IMR-90 (cell line): ENCODE measurements around the gene ZW10. TPM values are rescaled to one million over a fixed set of nuclear protein-coding genes. Genes with fewer than 3 reads are reported as not detected.

Experiments used
- ATAC-seq: fragments of 200-7000 bp; cut with Tn5 transposase; 2 replicates; pipeline ENCODE4 v1.9.1; 2020; ENCODE audit warnings: low read depth, mild to moderate bottlenecking, moderate library complexity
- BruUV-seq: library from RNA; stranded (reverse); fragments of 400-500 nt; replicated peaks from 2 replicates; lab custom pipeline; 2021; lab: Mats Ljungman, UMichigan
- CTCF ChIA-PET: fragments of 300-600 bp; formaldehyde crosslinking; extraction: SDS; loops from one replicate; lab custom pipeline; 2021; ENCODE audit warnings: antibody characterized with exemption; lab: Yijun Ruan, JAX
- POLR2A ChIA-PET: fragments of 300-600 bp; sonication (Branson Sonifier 250); formaldehyde crosslinking; loops from one replicate; lab custom pipeline; 2022; ENCODE audit warnings: antibody characterized with exemption; ENCODE audit not compliant: unreplicated experiment; lab: Charles Lee
- DNase-seq: peaks from one replicate; pipeline ENCODE4 v3.0.0; 2013
- H2AFZ ChIP-seq: replicated peaks from 2 replicates; pipeline ENCODE3; 2013; ENCODE audit warnings: low read length, mild to moderate bottlenecking; ENCODE audit not compliant: poor library complexity
- H2AK5ac ChIP-seq: 2 replicates; pipeline ENCODE4 v1.6.1; 2013; ENCODE audit warnings: low read depth, low read length, inconsistent platforms
- H2AK9ac ChIP-seq: replicated peaks from 2 replicates; pipeline ENCODE3; 2013; ENCODE audit warnings: mild to moderate bottlenecking, low read depth, low read length, moderate library complexity; ENCODE audit not compliant: poor library complexity
- H2BK120ac ChIP-seq: 2 replicates; pipeline ENCODE4 v1.6.1; 2013; ENCODE audit warnings: low read depth, low read length, inconsistent platforms
- H2BK15ac ChIP-seq: 3 replicates; pipeline ENCODE4 v1.6.1; 2013; ENCODE audit warnings: low read depth, low read length, inconsistent platforms
- H2BK20ac ChIP-seq: 2 replicates; pipeline ENCODE4 v1.6.1; 2013; ENCODE audit warnings: low read depth, mild to moderate bottlenecking, inconsistent platforms, low read length, moderate library complexity
- H2BK5ac ChIP-seq: 2 replicates; pipeline ENCODE4 v1.6.1; 2013; ENCODE audit warnings: mild to moderate bottlenecking, low read depth, low read length, inconsistent platforms; ENCODE audit not compliant: poor library complexity, severe bottlenecking
- H3K14ac ChIP-seq: replicated peaks from 2 replicates; pipeline ENCODE4 v1.6.1; 2013; ENCODE audit warnings: low read depth, low read length, inconsistent platforms
- H3K18ac ChIP-seq: 2 replicates; pipeline ENCODE4 v1.6.1; 2013; ENCODE audit warnings: low read depth, low read length, control low read depth
- H3K23ac ChIP-seq: 2 replicates; pipeline ENCODE4 v1.6.1; 2013; ENCODE audit warnings: low read depth, low read length, inconsistent platforms
- H3K27ac ChIP-seq: 2 replicates; pipeline ENCODE4 v1.5.1; 2013; ENCODE audit warnings: mild to moderate bottlenecking, control low read depth, low read length; ENCODE audit not compliant: insufficient read depth
- H3K27me3 ChIP-seq: 2 replicates; pipeline ENCODE4 v1.6.1; 2013; ENCODE audit warnings: low read length; ENCODE audit not compliant: control insufficient read depth, insufficient read depth
- H3K36me3 ChIP-seq: 2 replicates; pipeline ENCODE4 v1.6.1; 2013; ENCODE audit warnings: low read length, mixed read lengths; ENCODE audit not compliant: control insufficient read depth, insufficient read depth
- H3K4ac ChIP-seq: 2 replicates; pipeline ENCODE4 v1.6.1; 2013; ENCODE audit warnings: low read depth, low read length, inconsistent platforms
- H3K4me1 ChIP-seq: 2 replicates; pipeline ENCODE4 v1.6.1; 2013; ENCODE audit warnings: low read length, mixed read lengths; ENCODE audit not compliant: control insufficient read depth, insufficient read depth
- H3K4me2 ChIP-seq: 2 replicates; pipeline ENCODE4 v1.6.1; 2013; ENCODE audit warnings: low read depth, mild to moderate bottlenecking, control low read depth, low read length, moderate library complexity
- H3K4me3 ChIP-seq: 2 replicates; pipeline ENCODE4 v1.5.1; 2013; ENCODE audit warnings: low read depth, mild to moderate bottlenecking, control low read depth, low read length, moderate library complexity; ENCODE audit not compliant: insufficient read depth
- H3K56ac ChIP-seq: 2 replicates; pipeline ENCODE4 v1.6.1; 2013; ENCODE audit warnings: low read length, inconsistent platforms; ENCODE audit not compliant: insufficient read depth; ENCODE audit errors: extremely low read depth
- H3K79me1 ChIP-seq, 2 experiments: 2 replicates each; pipeline ENCODE4 v1.6.1; 2013; ENCODE audit warnings: low read length in 2 of 2, inconsistent platforms in 1 of 2, low read depth in 1 of 2
- H3K9ac ChIP-seq: 2 replicates; pipeline ENCODE4 v1.6.1; 2013; ENCODE audit warnings: low read depth, low read length, control low read depth
- H3K9me1 ChIP-seq: 2 replicates; pipeline ENCODE4 v1.6.1; 2013; ENCODE audit warnings: low read length, inconsistent platforms; ENCODE audit not compliant: insufficient read depth
- H3K9me3 ChIP-seq: 2 replicates; pipeline ENCODE4 v1.6.1; 2013; ENCODE audit warnings: low read length; ENCODE audit not compliant: control insufficient read depth, insufficient read depth
- H4K20me1 ChIP-seq: 2 replicates; pipeline ENCODE4 v1.6.1; 2013; ENCODE audit warnings: low read length, inconsistent platforms; ENCODE audit not compliant: insufficient read depth
- H4K5ac ChIP-seq: 2 replicates; pipeline ENCODE4 v1.6.1; 2013; ENCODE audit warnings: mild to moderate bottlenecking, low read depth, low read length, control low read depth
- H4K8ac ChIP-seq, 2 experiments: 2 replicates each; pipeline ENCODE4 v1.6.1; 2013; ENCODE audit warnings: low read depth in 2 of 2, low read length in 2 of 2, control low read depth in 1 of 2, inconsistent platforms in 1 of 2
- H4K91ac ChIP-seq: 2 replicates; pipeline ENCODE4 v1.6.1; 2013; ENCODE audit warnings: low read depth, low read length, inconsistent platforms; ENCODE audit not compliant: insufficient read depth
- BHLHE40 ChIP-seq: fragments of 150-350 bp; IDR thresholded peaks from 2 replicates; pipeline ENCODE4 v1.6.1; 2016; ENCODE audit warnings: mild to moderate bottlenecking, low read depth, low read length
- CEBPB ChIP-seq: IDR thresholded peaks from 2 replicates; pipeline ENCODE4 v1.6.1; 2012; ENCODE audit warnings: low read depth, low read length, improper control_type of control experiment
- CHD1 ChIP-seq: IDR thresholded peaks from 2 replicates; pipeline ENCODE4 v1.6.1; 2012; ENCODE audit warnings: low read depth, low read length, improper control_type of control experiment
- MAFK ChIP-seq: IDR thresholded peaks from 2 replicates; pipeline ENCODE4 v1.6.1; 2012; ENCODE audit warnings: low read depth, low read length, improper control_type of control experiment
- POLR2A ChIP-seq: IDR thresholded peaks from 2 replicates; pipeline ENCODE4 v1.6.1; 2012; ENCODE audit warnings: mild to moderate bottlenecking, low read depth, low read length
- SMC3 ChIP-seq: fragments of 150-350 bp; IDR thresholded peaks from 2 replicates; pipeline ENCODE4 v1.6.1; 2016; ENCODE audit warnings: low read depth, mild to moderate bottlenecking, antibody characterized with exemption, low read length, moderate library complexity
- WGBS, 2 experiments: methylation state at CpG; one replicate each; pipeline versions ENCODE4 v1.1.5 to v1.1.7; 2013; ENCODE audit warnings: missing lambda C conversion rate in 2 of 2; ENCODE audit not compliant: insufficient read length in 1 of 2; ENCODE audit errors: extremely low coverage in 2 of 2; 5-methylcytosine and 5-hydroxymethylcytosine counted together
- dilution Hi-C: fragments of 300-500 bp; cut with HindIII; formaldehyde crosslinking; loops from one replicate; pipeline ENCODE4 v1.14.3; 2018; ENCODE audit warnings: low sequenced_read_pairs; ENCODE audit not compliant: unreplicated experiment
- in situ Hi-C: fragments of 300-500 bp; cut with MboI; formaldehyde crosslinking; loops from 3 replicates; pipeline ENCODE4 v1.14.3; 2019; ENCODE audit warnings: low sequenced_read_pairs, inconsistent platforms, mixed read lengths
- intact Hi-C: fragments of 100-400 bp; cut with micrococcal nuclease; formaldehyde crosslinking; loops from 2 replicates; pipeline ENCODE4 v1.10.0; 2022
- polyA plus RNA-seq, 3 experiments: library from polyadenylated mRNA; depleted of rRNA; stranded (reverse); fragments of >200 nt; gene quantifications; 2 replicates each; pipeline ENCODE4 v1.2.3, GENCODE V29; 2012; ENCODE audit warnings: low replicate concordance in 1 of 3
- total RNA-seq: library from RNA; depleted of rRNA; stranded (reverse); fragments of >200 nt; gene quantifications from 2 replicates; pipeline ENCODE4 v1.2.3, GENCODE V29; 2012
- TF ChIP-seq, protein P1 (sequence below): conservative IDR thresholded peaks from 2 replicates; pipeline ENCODE4 v1.5.1; 2012; ENCODE audit warnings: mild to moderate bottlenecking, low read depth, low read length, improper control_type of control experiment

ZW10 gene
- total and polyA plus RNA-seq, 2 of the 4 experiments (the other 2 are of a cell fraction), result 10.3 to 30.6 TPM

DNA sequence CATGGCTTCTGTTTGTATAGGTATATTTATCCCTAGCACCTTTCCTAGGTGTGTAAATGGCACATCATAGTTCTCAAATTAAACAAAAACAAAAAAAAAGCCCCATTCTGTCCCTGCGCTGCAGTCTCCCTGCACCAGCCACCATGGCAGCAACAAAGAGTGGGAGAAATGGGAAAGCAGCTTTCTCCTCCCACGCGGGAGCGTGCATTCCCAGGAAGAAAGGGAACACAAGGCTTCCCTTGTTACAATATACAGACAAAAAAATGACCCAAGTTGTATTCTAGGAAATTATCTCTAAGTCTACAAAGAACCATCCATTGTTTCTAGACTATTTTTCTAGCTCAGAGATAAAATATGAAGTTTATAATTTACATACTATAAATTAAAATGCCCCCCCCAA, 51.3 kb downstream of the ZW10 start:
- H3K18ac ChIP-seq, result no peak overlapping the region
- POLR2A ChIA-PET, result no interaction called here
- no TSS peak for BruUV-seq

More for the DNA sequence above, 51.3 kb downstream of the ZW10 start:
- no peak overlapping the region for H2BK120ac ChIP-seq
- dilution Hi-C loops, result no loop called here
- no peak for ATAC-seq
- intact Hi-C loops, result loop anchor here (5.0 kb wide), 1 partner anchor 180 kb away; no protein-coding TSS in a partner anchor
- H3K36me3 ChIP-seq, result no peaks in the 10 kb centered on the region
- no peaks in the 10 kb centered on the region for H3K4me1 ChIP-seq
- H2AFZ ChIP-seq, result no peak overlapping the region
- H3K56ac ChIP-seq, result no peak overlapping the region
- H2BK5ac ChIP-seq, result no peak overlapping the region
- H4K91ac ChIP-seq, result no peak overlapping the region
- no peak overlapping the region for H4K5ac ChIP-seq
- no peaks in the 10 kb centered on the region for H3K9me3 ChIP-seq
- TF ChIP-seq BHLHE40 (no peak), CHD1 (no peak), SMC3 (no peak), POLR2A (no peak), CEBPB (no peak), MAFK (no peak)
- TF ChIP-seq, protein P1, sequence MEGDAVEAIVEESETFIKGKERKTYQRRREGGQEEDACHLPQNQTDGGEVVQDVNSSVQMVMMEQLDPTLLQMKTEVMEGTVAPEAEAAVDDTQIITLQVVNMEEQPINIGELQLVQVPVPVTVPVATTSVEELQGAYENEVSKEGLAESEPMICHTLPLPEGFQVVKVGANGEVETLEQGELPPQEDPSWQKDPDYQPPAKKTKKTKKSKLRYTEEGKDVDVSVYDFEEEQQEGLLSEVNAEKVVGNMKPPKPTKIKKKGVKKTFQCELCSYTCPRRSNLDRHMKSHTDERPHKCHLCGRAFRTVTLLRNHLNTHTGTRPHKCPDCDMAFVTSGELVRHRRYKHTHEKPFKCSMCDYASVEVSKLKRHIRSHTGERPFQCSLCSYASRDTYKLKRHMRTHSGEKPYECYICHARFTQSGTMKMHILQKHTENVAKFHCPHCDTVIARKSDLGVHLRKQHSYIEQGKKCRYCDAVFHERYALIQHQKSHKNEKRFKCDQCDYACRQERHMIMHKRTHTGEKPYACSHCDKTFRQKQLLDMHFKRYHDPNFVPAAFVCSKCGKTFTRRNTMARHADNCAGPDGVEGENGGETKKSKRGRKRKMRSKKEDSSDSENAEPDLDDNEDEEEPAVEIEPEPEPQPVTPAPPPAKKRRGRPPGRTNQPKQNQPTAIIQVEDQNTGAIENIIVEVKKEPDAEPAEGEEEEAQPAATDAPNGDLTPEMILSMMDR, result no peak
- WGBS, 2 experiments, result no CpG with 5 or more reads among the region's 4 CpGs
- no peak overlapping the region for H3K9ac ChIP-seq
- no peak overlapping the region for H3K23ac ChIP-seq
- H4K8ac ChIP-seq, result no peak overlapping the region
- no peak for DNase-seq
- H3K4me3 ChIP-seq, result no peak overlapping the region
- H3K14ac ChIP-seq, result no peak overlapping the region
- CTCF ChIA-PET, result interaction anchor here (0.6 to 0.7 kb wide), 2 partner anchors 17 to 536 kb away, joined by 4 to 5 read pairs; no protein-coding TSS in a partner anchor
- H3K4ac ChIP-seq, result no peak overlapping the region
- no peaks in the 10 kb centered on the region for H3K9me1 ChIP-seq
- no peak overlapping the region for H3K27ac ChIP-seq
- no peaks in the 10 kb centered on the region for H3K79me1 ChIP-seq
- no peak overlapping the region for H2BK15ac ChIP-seq
- no peak overlapping the region for H3K4me2 ChIP-seq
- H4K20me1 ChIP-seq, result no peaks in the 10 kb centered on the region
- no peak overlapping the region for H2AK5ac ChIP-seq
- in situ Hi-C loops, result no loop called here
- no peak overlapping the region for H2BK20ac ChIP-seq
- no peak overlapping the region for H2AK9ac ChIP-seq
- no peaks in the 10 kb centered on the region for H3K27me3 ChIP-seq
